GM13976 (cell line): ENCODE measurements around the gene CDH13.

ENCODE experiments used
- DNase-seq: peaks from one replicate; pipeline ENCODE4 v3.0.0; 2012; ENCODE audit warnings: low spot score
- CTCF ChIP-seq: IDR thresholded peaks from 2 replicates; pipeline ENCODE4 v1.5.1; 2012; ENCODE audit warnings: borderline replicate concordance, mild to moderate bottlenecking; ENCODE audit not compliant: insufficient read depth; ENCODE audit errors: extremely low read depth, missing control alignments, control extremely low read depth
- in situ Hi-C: fragments of 300-500 bp; cut with MboI; formaldehyde crosslinking; loops from one replicate; pipeline ENCODE4 v1.12.0; 2022; ENCODE audit warnings: low sequenced_read_pairs, mixed read lengths, inconsistent platforms; ENCODE audit not compliant: unreplicated experiment

CDH13 gene

GRCh38 chr16:83335076-83335475 is 708.3 kb downstream of the CDH13 start:
- no peak for TF ChIP-seq CTCF
- in situ Hi-C loops: no loop called here

GRCh38 chr16:83336603-83337002 is 709.8 kb downstream of the CDH13 start:
- TF ChIP-seq CTCF: no peak
- no peak for DNase-seq
- in situ Hi-C loops: no loop called here

More at GRCh38 chr16:83335076-83335475, 708.3 kb downstream of the CDH13 start:
- no peak for DNase-seq

GRCh38 chr16:83338138-83338537 is 711.4 kb downstream of the CDH13 start:
- no peak for TF ChIP-seq CTCF
- in situ Hi-C loops: no loop called here
- DNase-seq: no peak

GRCh38 chr16:83338941-83339340 is 712.2 kb downstream of the CDH13 start:
- no peak for DNase-seq
- in situ Hi-C loops: no loop called here
- TF ChIP-seq CTCF: no peak

- no peak for DNase-seq
- in situ Hi-C loops: no loop called here
- TF ChIP-seq CTCF: no peak
Observed at GRCh38 chr16:83343935-83344366, 717.2 kb downstream of the CDH13 start.

GRCh38 chr16:83345846-83346640 is 719.3 kb downstream of the CDH13 start:
- no peak for TF ChIP-seq CTCF
- DNase-seq: no peak
- in situ Hi-C loops: no loop called here
